ENCODE results near the gene GNAQ. TPM values are rescaled to one million over a fixed set of nuclear protein-coding genes. Genes with fewer than 3 reads are reported as not detected.
A peak's percentile ranks its signal among the peaks of the same experiment; 100 is the strongest.

The GNAQ gene
- total and polyA plus RNA-seq, 2 of the 13 experiments (the other 11 are each of a cell fraction or from before 2014, with no cell fraction given), result 16.5 to 17.7 TPM

GRCh38 chr9:77807846-77808750, 223.5 kb downstream of the GNAQ start (continued):
- TF ChIP-seq ZHX2 (IDR thresholded peaks at IDR 0.05; ENCODE audit: low read depth), result no peak
- no peak for TF ChIP-seq ZHX2 (CRISPR knock-in tag; IDR thresholded peaks at IDR 0.05; ENCODE audit: borderline replicate concordance)
- TF ChIP-seq ZNF513 (CRISPR knock-in tag; conservative IDR thresholded peaks at IDR 0.05), result no peak
- no peak for TF ChIP-seq ZNF777 (CRISPR knock-in tag; IDR thresholded peaks at IDR 0.05)
- TF ChIP-seq, protein P1, sequence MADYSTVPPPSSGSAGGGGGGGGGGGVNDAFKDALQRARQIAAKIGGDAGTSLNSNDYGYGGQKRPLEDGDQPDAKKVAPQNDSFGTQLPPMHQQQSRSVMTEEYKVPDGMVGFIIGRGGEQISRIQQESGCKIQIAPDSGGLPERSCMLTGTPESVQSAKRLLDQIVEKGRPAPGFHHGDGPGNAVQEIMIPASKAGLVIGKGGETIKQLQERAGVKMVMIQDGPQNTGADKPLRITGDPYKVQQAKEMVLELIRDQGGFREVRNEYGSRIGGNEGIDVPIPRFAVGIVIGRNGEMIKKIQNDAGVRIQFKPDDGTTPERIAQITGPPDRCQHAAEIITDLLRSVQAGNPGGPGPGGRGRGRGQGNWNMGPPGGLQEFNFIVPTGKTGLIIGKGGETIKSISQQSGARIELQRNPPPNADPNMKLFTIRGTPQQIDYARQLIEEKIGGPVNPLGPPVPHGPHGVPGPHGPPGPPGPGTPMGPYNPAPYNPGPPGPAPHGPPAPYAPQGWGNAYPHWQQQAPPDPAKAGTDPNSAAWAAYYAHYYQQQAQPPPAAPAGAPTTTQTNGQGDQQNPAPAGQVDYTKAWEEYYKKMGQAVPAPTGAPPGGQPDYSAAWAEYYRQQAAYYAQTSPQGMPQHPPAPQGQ (CRISPR knock-in tag; IDR thresholded peaks at IDR 0.05; ENCODE audit: borderline replicate concordance), result no peak
- TF ChIP-seq TCF12 (IDR thresholded peaks at IDR 0.05), result no peak
- TF ChIP-seq TCF12 (CRISPR knock-in tag; IDR thresholded peaks at IDR 0.05), result no peak
- TF ChIP-seq ZNF337 (CRISPR knock-in tag; IDR thresholded peaks at IDR 0.05; ENCODE audit: borderline replicate concordance, low read depth), result 0 out of 2 replicates have a peak, but pooled peaks have one; percentile 35
- no peak for TF ChIP-seq POLR2G (IDR thresholded peaks at IDR 0.05; ENCODE audit: low read depth, low read length)
- TF ChIP-seq TBX2 (CRISPR knock-in tag; IDR thresholded peaks at IDR 0.05; ENCODE audit: borderline replicate concordance), result no peak
- TF ChIP-seq TMF1 (CRISPR knock-in tag; IDR thresholded peaks at IDR 0.05; ENCODE audit: low read depth), result no peak
- TF ChIP-seq, protein P2, sequence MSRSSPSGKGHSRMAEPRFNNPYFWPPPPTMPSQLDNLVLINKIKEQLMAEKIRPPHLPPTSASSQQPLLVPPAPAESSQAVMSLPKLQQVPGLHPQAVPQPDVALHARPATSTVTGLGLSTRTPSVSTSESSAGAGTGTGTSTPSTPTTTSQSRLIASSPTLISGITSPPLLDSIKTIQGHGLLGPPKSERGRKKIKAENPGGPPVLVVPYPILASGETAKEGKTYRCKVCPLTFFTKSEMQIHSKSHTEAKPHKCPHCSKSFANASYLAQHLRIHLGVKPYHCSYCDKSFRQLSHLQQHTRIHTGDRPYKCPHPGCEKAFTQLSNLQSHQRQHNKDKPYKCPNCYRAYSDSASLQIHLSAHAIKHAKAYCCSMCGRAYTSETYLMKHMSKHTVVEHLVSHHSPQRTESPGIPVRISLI (CRISPR knock-in tag; IDR thresholded peaks at IDR 0.05; ENCODE audit: borderline replicate concordance), result no peak
- TF ChIP-seq ATF7 (IDR thresholded peaks at IDR 0.05), result no peak
- no peak for TF ChIP-seq ATF7 (CRISPR knock-in tag; IDR thresholded peaks at IDR 0.05)
- no peak for TF ChIP-seq ZSCAN29 (CRISPR knock-in tag; conservative IDR thresholded peaks at IDR 0.05)
- TF ChIP-seq MXD4 (CRISPR knock-in tag; IDR thresholded peaks at IDR 0.05), result no peak
- no peak for TF ChIP-seq ZNF780A (CRISPR knock-in tag; IDR thresholded peaks at IDR 0.05)
- TF ChIP-seq GFI1 (CRISPR knock-in tag; IDR thresholded peaks at IDR 0.05; ENCODE audit: borderline replicate concordance), result no peak; the same call in 1 of the 2 replicates
- TF ChIP-seq KMT2B (CRISPR knock-in tag; IDR thresholded peaks at IDR 0.05), result 0 out of 2 replicates have a peak, but pooled peaks have one; percentile 44

All from HepG2 (cell line).